Smooth muscle cell (in vitro differentiated cells): ENCODE results near the gene LHFPL3. TPM values are rescaled to one million over a fixed set of nuclear protein-coding genes. Genes with fewer than 3 reads are reported as not detected.

Experiments
- DNase-seq: peaks from one replicate; lab custom pipeline; 2025; ENCODE audit not compliant: unreplicated experiment; lab: John Stamatoyannopoulos, UW
- H2AFZ ChIP-seq: fragments of 200-600 bp; sonication (generic); 2 replicates; pipeline ENCODE4 v1.6.0; 2016; ENCODE audit warnings: antibody characterized with exemption, low read depth, mild to moderate bottlenecking
- H3F3A ChIP-seq: fragments of 200-600 bp; sonication (generic); 2 replicates; pipeline ENCODE4 v1.6.0; 2017; ENCODE audit warnings: antibody characterized with exemption, low read depth
- H3K27ac ChIP-seq: fragments of 200-600 bp; sonication (generic); 2 replicates; pipeline ENCODE4 v1.5.1; 2016; ENCODE audit warnings: low read depth, mild to moderate bottlenecking
- H3K27me3 ChIP-seq: fragments of 200-600 bp; sonication (generic); 2 replicates; pipeline ENCODE4 v1.6.1; 2016; ENCODE audit warnings: low read depth, mild to moderate bottlenecking
- H3K36me3 ChIP-seq: fragments of 200-600 bp; sonication (generic); 2 replicates; pipeline ENCODE4 v1.5.1; 2016; ENCODE audit warnings: low read depth
- H3K4me1 ChIP-seq: fragments of 200-600 bp; sonication (generic); 2 replicates; pipeline ENCODE4 v1.5.1; 2016; ENCODE audit warnings: low read depth
- H3K4me2 ChIP-seq: fragments of 200-600 bp; sonication (generic); 2 replicates; pipeline ENCODE4 v1.6.0; 2016; ENCODE audit warnings: mild to moderate bottlenecking
- H3K4me3 ChIP-seq: fragments of 200-600 bp; sonication (generic); 2 replicates; pipeline ENCODE4 v1.5.1; 2016; ENCODE audit warnings: mild to moderate bottlenecking
- H3K79me2 ChIP-seq: fragments of 200-600 bp; sonication (generic); 2 replicates; pipeline ENCODE4 v1.6.0; 2016; ENCODE audit warnings: low read depth, mild to moderate bottlenecking
- H3K9ac ChIP-seq: fragments of 200-600 bp; sonication (generic); 2 replicates; pipeline ENCODE4 v1.6.0; 2016; ENCODE audit warnings: low read depth
- H3K9me3 ChIP-seq: fragments of 200-600 bp; sonication (generic); replicated peaks from 2 replicates; pipeline ENCODE4 v1.5.1; 2016; ENCODE audit warnings: low read depth
- H4K20me1 ChIP-seq: fragments of 200-600 bp; sonication (generic); 2 replicates; pipeline ENCODE4 v1.6.0; 2016; ENCODE audit warnings: low read depth
- WGBS: methylation state at CpG from one replicate; pipeline ENCODE4 v1.1.7; 2016; ENCODE audit warnings: low lambda C conversion rate; 5-methylcytosine and 5-hydroxymethylcytosine counted together
- polyA plus RNA-seq: library from polyadenylated mRNA; unstranded; fragments of >200 nt; fragmentation: Nextera tagmentation; extraction: Ambion mirVana; gene quantifications from 2 replicates; pipeline ENCODE4 v1.2.1, GENCODE V29; 2016
- total RNA-seq: library from RNA; depleted of rRNA; stranded (reverse); fragments of >200 nt; gene quantifications from 2 replicates; pipeline ENCODE4 v1.2.3, GENCODE V29; 2014
- TF ChIP-seq, protein P1 (sequence below): fragments of 200-600 bp; sonication (generic); IDR thresholded peaks from 2 replicates; pipeline ENCODE4 v1.5.1; 2017; ENCODE audit warnings: borderline replicate concordance, mild to moderate bottlenecking, antibody characterized with exemption; ENCODE audit not compliant: insufficient read depth, poor library complexity, severe bottlenecking

LHFPL3 gene
- total and polyA plus RNA-seq, 2 experiments from 2014 or later: not detected

DNA sequence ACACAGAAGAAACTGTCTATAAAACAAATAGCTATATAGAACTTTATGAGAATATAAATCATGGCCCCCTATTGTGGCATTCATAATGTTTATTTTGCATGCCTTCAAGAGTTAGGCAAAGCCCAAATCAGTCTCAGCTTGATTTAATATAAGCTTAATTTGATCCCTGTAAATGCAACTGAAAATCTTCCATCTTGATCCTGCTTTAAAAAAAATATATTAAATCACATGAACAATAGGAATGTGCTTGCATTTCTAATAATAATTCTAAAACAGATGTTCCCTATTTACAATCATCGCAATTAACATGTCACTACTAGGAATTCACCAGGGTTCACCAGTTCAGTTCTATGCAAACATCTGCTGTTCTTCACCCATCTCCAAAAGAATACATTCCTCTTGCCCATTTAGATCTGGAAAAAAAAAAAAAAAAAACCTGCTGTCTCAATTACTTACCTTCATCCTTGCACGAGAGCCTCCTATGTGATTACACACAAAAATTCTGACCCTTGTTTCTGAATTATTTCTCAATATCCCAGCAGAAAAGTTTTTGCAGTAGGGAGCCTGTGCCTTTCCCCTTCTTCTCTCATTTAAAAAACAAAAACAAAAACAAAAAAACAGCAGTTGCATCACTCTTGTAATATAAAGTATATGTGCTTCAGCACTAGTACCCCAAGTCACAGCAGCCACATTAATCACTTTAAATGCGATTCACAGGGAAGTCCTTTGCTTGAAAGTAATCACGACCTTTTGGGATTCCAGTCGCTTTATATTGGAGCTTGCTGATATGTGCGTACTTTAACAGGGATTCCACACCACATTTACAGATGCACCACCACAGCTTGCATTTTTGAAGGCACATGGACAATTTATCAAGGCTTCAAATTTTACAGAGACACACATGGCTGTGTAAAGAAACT is 490.8 kb downstream of the LHFPL3 start:
- H3K27me3 ChIP-seq: no peaks in the 10 kb centered on the region
- no peak overlapping the region for H3K4me2 ChIP-seq
- H3K27ac ChIP-seq: no peak overlapping the region
- no peaks in the 10 kb centered on the region for H3K79me2 ChIP-seq
- no peaks in the 10 kb centered on the region for H3K36me3 ChIP-seq
- DNase-seq: no peak
- 77% methylated on average over 6 of the region's 6 CpGs for WGBS
- no peak overlapping the region for H2AFZ ChIP-seq
- no peak overlapping the region for H3K9ac ChIP-seq
- no peaks in the 10 kb centered on the region for H3F3A ChIP-seq
- H3K4me3 ChIP-seq: no peak overlapping the region
- H4K20me1 ChIP-seq: no peaks in the 10 kb centered on the region
- TF ChIP-seq, protein P1, sequence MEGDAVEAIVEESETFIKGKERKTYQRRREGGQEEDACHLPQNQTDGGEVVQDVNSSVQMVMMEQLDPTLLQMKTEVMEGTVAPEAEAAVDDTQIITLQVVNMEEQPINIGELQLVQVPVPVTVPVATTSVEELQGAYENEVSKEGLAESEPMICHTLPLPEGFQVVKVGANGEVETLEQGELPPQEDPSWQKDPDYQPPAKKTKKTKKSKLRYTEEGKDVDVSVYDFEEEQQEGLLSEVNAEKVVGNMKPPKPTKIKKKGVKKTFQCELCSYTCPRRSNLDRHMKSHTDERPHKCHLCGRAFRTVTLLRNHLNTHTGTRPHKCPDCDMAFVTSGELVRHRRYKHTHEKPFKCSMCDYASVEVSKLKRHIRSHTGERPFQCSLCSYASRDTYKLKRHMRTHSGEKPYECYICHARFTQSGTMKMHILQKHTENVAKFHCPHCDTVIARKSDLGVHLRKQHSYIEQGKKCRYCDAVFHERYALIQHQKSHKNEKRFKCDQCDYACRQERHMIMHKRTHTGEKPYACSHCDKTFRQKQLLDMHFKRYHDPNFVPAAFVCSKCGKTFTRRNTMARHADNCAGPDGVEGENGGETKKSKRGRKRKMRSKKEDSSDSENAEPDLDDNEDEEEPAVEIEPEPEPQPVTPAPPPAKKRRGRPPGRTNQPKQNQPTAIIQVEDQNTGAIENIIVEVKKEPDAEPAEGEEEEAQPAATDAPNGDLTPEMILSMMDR: no peak
- no peaks in the 10 kb centered on the region for H3K9me3 ChIP-seq
- no peaks in the 10 kb centered on the region for H3K4me1 ChIP-seq

DNA sequence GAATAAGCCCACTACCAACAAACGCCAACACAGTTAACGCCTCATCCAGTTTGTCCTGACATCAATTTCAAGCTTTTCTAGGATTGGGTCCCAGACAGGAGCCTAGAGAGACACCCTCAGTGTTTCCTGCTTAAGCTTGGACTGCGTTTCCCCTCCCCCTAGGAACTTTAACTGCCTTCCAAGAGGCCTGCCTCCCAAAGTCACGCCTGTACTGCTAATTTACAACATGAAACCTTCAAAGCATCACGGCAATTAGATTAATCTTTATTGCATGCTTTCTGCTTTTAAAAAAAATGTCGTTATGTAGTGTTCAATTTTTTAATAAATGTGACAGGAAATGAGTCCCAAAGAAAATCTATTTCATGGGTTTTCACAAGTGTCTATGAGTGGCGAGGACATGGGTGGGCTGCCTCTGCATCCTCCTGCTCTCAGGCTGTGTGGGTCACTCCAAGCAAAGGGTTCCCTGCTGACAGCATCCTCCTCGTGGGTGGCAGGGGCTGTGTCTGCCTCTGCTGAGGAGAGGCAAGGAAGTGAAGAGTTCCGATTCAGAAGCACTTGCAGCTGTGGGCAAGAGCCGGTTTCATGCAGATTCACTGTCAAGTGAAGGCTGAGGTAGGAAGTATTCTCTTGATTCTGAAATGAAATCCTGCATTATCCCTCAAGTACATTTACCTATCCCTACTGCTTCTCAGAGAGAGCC is 492.6 kb downstream of the LHFPL3 start:
- Histone ChIP-seq H3F3A (no peaks in the 10 kb centered on the region), H4K20me1 (no peaks in the 10 kb centered on the region), H3K27ac (no peak overlapping the region), H3K79me2 (no peaks in the 10 kb centered on the region), H3K4me2 (no peak overlapping the region), H3K4me1 (no peaks in the 10 kb centered on the region), H3K4me3 (no peak overlapping the region), H3K36me3 (no peaks in the 10 kb centered on the region), H2AFZ (no peak overlapping the region), H3K27me3 (peaks cover under 1% of the 10 kb centered on the region), H3K9me3 (no peaks in the 10 kb centered on the region), H3K9ac (no peak overlapping the region)
- TF ChIP-seq, protein P1: no peak
- 79% methylated on average over 10 of the region's 10 CpGs for WGBS
- no peak for DNase-seq

DNA sequence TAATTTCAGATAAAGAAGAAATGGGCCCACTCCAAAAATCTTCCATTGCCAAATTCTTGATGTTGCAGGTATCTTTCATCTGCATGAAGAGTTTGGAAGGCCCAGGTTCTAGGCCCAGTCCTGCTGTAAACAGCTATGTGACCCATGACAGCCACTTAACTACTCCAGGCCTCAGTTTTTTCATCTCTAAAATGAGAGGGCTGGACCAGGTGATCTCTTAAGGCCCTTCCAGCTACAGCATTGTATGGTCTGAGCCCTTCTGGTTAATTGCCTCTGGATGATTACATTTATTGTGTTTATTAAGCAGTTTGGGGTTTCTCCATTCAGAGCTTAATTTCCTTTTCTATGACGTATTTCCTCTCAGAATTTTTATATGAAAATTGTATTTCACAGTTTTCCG is 494.8 kb downstream of the LHFPL3 start:
- Histone ChIP-seq H3K79me2 (no peaks in the 10 kb centered on the region), H3K27me3 (peaks cover 2% of the 10 kb centered on the region), H3K36me3 (no peaks in the 10 kb centered on the region), H3K27ac (no peak overlapping the region), H4K20me1 (no peaks in the 10 kb centered on the region), H3K4me2 (no peak overlapping the region), H3K9me3 (no peaks in the 10 kb centered on the region), H2AFZ (no peak overlapping the region), H3K9ac (no peak overlapping the region), H3F3A (no peaks in the 10 kb centered on the region), H3K4me3 (no peak overlapping the region), H3K4me1 (no peaks in the 10 kb centered on the region)
- DNase-seq: no peak
- 96% methylated on average over 2 of the region's 2 CpGs for WGBS
- TF ChIP-seq, protein P1: no peak
